Measurements from ENCODE around the gene ZNF683. TPM values are rescaled to one million over a fixed set of nuclear protein-coding genes. Genes with fewer than 3 reads are reported as not detected.

Gene ZNF683
- polyA plus RNA-seq, 1 donor (not counting 4 experiments of a cell fraction or from before 2014, with no cell fraction given) = not detected

GRCh38 chr1:26413031-26413430 lies 40.5 kb upstream of the ZNF683 start:
- no peak overlapping the region for H3K9ac ChIP-seq (ENCODE audit: control insufficient read depth, extremely low read depth, insufficient read depth, low read length)
- H3K27ac ChIP-seq (ENCODE audit: control insufficient read depth, insufficient read depth, low read length) = no peak overlapping the region
- H3K4me1 ChIP-seq (ENCODE audit: control insufficient read depth, extremely low read depth, insufficient read depth, low read length) = peaks cover 6% of the 10 kb centered on the region
- TF ChIP-seq, protein P1, sequence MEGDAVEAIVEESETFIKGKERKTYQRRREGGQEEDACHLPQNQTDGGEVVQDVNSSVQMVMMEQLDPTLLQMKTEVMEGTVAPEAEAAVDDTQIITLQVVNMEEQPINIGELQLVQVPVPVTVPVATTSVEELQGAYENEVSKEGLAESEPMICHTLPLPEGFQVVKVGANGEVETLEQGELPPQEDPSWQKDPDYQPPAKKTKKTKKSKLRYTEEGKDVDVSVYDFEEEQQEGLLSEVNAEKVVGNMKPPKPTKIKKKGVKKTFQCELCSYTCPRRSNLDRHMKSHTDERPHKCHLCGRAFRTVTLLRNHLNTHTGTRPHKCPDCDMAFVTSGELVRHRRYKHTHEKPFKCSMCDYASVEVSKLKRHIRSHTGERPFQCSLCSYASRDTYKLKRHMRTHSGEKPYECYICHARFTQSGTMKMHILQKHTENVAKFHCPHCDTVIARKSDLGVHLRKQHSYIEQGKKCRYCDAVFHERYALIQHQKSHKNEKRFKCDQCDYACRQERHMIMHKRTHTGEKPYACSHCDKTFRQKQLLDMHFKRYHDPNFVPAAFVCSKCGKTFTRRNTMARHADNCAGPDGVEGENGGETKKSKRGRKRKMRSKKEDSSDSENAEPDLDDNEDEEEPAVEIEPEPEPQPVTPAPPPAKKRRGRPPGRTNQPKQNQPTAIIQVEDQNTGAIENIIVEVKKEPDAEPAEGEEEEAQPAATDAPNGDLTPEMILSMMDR (optimal IDR thresholded peaks at IDR 0.05 in 1 of 3, IDR thresholded peaks at IDR 0.05 in 1 of 3, conservative IDR thresholded peaks at IDR 0.05 in 1 of 3; ENCODE audit: extremely low read depth in 1 of 3, insufficient read depth in 2 of 3, low read length in 3 of 3) = no peak
- TF ChIP-seq EZH2 (IDR thresholded peaks at IDR 0.05; ENCODE audit: low read length) = no peak
- H2AFZ ChIP-seq (ENCODE audit: control insufficient read depth, low read length) = no peak overlapping the region
- H3K9me1 ChIP-seq (ENCODE audit: control insufficient read depth, extremely low read depth, insufficient read depth, low read length) = no peaks in the 10 kb centered on the region
- H4K20me1 ChIP-seq (ENCODE audit: control insufficient read depth, extremely low read depth, insufficient read depth, low read length) = peaks cover 6% of the 10 kb centered on the region
- no peak for DNase-seq (ENCODE audit: low read depth, low spot score)
- H3K79me2 ChIP-seq (ENCODE audit: control insufficient read depth, insufficient read depth, low read length) = no peaks in the 10 kb centered on the region
- no peak for FAIRE-seq
- H3K36me3 ChIP-seq (ENCODE audit: control insufficient read depth in 2 of 2, extremely low read depth in 1 of 2, insufficient read depth in 2 of 2, low read length in 2 of 2) = no peaks in the 10 kb centered on the region
- no peak overlapping the region for H3K4me3 ChIP-seq (ENCODE audit: control insufficient read depth in 2 of 3, extremely low read depth in 1 of 3, insufficient read depth in 2 of 3, low read depth in 1 of 3, low read length in 3 of 3)
- H3K27me3 ChIP-seq (ENCODE audit: control insufficient read depth, extremely low read depth, insufficient read depth, low read length) = peaks cover 72% of the 10 kb centered on the region
- dilution Hi-C loops (cut with MboI; ENCODE audit: extremely low pct_ligation_motif_present, low sequenced_read_pairs) = no loop called here
- no peaks in the 10 kb centered on the region for H3K9me3 ChIP-seq (ENCODE audit: control insufficient read depth, low read depth, low read length)
- H3K4me2 ChIP-seq (ENCODE audit: control insufficient read depth, extremely low read depth, insufficient read depth, low read depth, low read length) = no peak overlapping the region

- H3K4me2 ChIP-seq (ENCODE audit: control insufficient read depth, extremely low read depth, insufficient read depth, low read depth, low read length) = no peak overlapping the region
- dilution Hi-C loops (cut with MboI; ENCODE audit: extremely low pct_ligation_motif_present, low sequenced_read_pairs) = no loop called here
- H3K79me2 ChIP-seq (ENCODE audit: control insufficient read depth, insufficient read depth, low read length) = no peaks in the 10 kb centered on the region
- H3K4me1 ChIP-seq (ENCODE audit: control insufficient read depth, extremely low read depth, insufficient read depth, low read length) = peaks cover 2% of the 10 kb centered on the region
- H3K9ac ChIP-seq (ENCODE audit: control insufficient read depth, extremely low read depth, insufficient read depth, low read length) = no peak overlapping the region
- no peak overlapping the region for H3K4me3 ChIP-seq (ENCODE audit: control insufficient read depth in 2 of 3, extremely low read depth in 1 of 3, insufficient read depth in 2 of 3, low read depth in 1 of 3, low read length in 3 of 3)
- peaks cover 6% of the 10 kb centered on the region for H4K20me1 ChIP-seq (ENCODE audit: control insufficient read depth, extremely low read depth, insufficient read depth, low read length)
- TF ChIP-seq EZH2 (IDR thresholded peaks at IDR 0.05; ENCODE audit: low read length) = no peak
- TF ChIP-seq, protein P1 (optimal IDR thresholded peaks at IDR 0.05 in 1 of 3, IDR thresholded peaks at IDR 0.05 in 1 of 3, conservative IDR thresholded peaks at IDR 0.05 in 1 of 3; ENCODE audit: extremely low read depth in 1 of 3, insufficient read depth in 2 of 3, low read length in 3 of 3) = no peak
- H3K27me3 ChIP-seq (ENCODE audit: control insufficient read depth, extremely low read depth, insufficient read depth, low read length) = peaks cover 72% of the 10 kb centered on the region
- no peaks in the 10 kb centered on the region for H3K36me3 ChIP-seq (ENCODE audit: control insufficient read depth in 2 of 2, extremely low read depth in 1 of 2, insufficient read depth in 2 of 2, low read length in 2 of 2)
- DNase-seq (ENCODE audit: low read depth, low spot score) = no peak
- H2AFZ ChIP-seq (ENCODE audit: control insufficient read depth, low read length) = no peak overlapping the region
- H3K9me1 ChIP-seq (ENCODE audit: control insufficient read depth, extremely low read depth, insufficient read depth, low read length) = no peaks in the 10 kb centered on the region
- FAIRE-seq = no peak
- H3K9me3 ChIP-seq (ENCODE audit: control insufficient read depth, low read depth, low read length) = no peaks in the 10 kb centered on the region
- no peak overlapping the region for H3K27ac ChIP-seq (ENCODE audit: control insufficient read depth, insufficient read depth, low read length)
These were observed 39.8 kb upstream of the ZNF683 start for GRCh38 chr1:26412180-26412840.
